ENCODE data around the gene RER1. TPM values are rescaled to one million over a fixed set of nuclear protein-coding genes. Genes with fewer than 3 reads are reported as not detected.

The RER1 gene
- total RNA-seq, 1 experiment from 2014 or later, result 79.8 TPM

- POLR2A ChIA-PET, result no interaction called here
These were observed 16.8 kb downstream of the RER1 start for GRCh38 chr1:2408456-2408855.

More at GRCh38 chr1:2408456-2408855, 16.8 kb downstream of the RER1 start:
- no peak for ATAC-seq
- CTCF ChIA-PET, result no interaction called here
- TF ChIP-seq ESRRA (CRISPR knock-in tag; IDR thresholded peaks at IDR 0.05; ENCODE audit: borderline replicate concordance), result no peak
- no peak for TF ChIP-seq NFATC4 (CRISPR knock-in tag; IDR thresholded peaks at IDR 0.05)
- TF ChIP-seq SOX15 (CRISPR knock-in tag; IDR thresholded peaks at IDR 0.05), result no peak
- TF ChIP-seq HMGA2 (CRISPR knock-in tag; IDR thresholded peaks at IDR 0.05), result no peak
- no peak for TF ChIP-seq ZBTB21 (CRISPR knock-in tag; IDR thresholded peaks at IDR 0.05; ENCODE audit: borderline replicate concordance)
- TF ChIP-seq, protein P1, sequence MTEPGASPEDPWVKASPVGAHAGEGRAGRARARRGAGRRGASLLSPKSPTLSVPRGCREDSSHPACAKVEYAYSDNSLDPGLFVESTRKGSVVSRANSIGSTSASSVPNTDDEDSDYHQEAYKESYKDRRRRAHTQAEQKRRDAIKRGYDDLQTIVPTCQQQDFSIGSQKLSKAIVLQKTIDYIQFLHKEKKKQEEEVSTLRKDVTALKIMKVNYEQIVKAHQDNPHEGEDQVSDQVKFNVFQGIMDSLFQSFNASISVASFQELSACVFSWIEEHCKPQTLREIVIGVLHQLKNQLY (CRISPR knock-in tag; IDR thresholded peaks at IDR 0.05), result no peak
- no peak for TF ChIP-seq ZNF396 (CRISPR knock-in tag; IDR thresholded peaks at IDR 0.05; ENCODE audit: borderline replicate concordance)
- no peak for TF ChIP-seq ZNF532 (CRISPR knock-in tag; IDR thresholded peaks at IDR 0.05; ENCODE audit: borderline replicate concordance)
- no peak for TF ChIP-seq JAZF1 (CRISPR knock-in tag; IDR thresholded peaks at IDR 0.05)
- TF ChIP-seq ZNF281 (CRISPR knock-in tag; IDR thresholded peaks at IDR 0.05), result no peak
- no peak for TF ChIP-seq CBFB (CRISPR knock-in tag; IDR thresholded peaks at IDR 0.05; ENCODE audit: low read depth)
- no peak for TF ChIP-seq IRF2 (CRISPR knock-in tag; IDR thresholded peaks at IDR 0.05; ENCODE audit: borderline replicate concordance, low read depth)
- TF ChIP-seq, protein P2, sequence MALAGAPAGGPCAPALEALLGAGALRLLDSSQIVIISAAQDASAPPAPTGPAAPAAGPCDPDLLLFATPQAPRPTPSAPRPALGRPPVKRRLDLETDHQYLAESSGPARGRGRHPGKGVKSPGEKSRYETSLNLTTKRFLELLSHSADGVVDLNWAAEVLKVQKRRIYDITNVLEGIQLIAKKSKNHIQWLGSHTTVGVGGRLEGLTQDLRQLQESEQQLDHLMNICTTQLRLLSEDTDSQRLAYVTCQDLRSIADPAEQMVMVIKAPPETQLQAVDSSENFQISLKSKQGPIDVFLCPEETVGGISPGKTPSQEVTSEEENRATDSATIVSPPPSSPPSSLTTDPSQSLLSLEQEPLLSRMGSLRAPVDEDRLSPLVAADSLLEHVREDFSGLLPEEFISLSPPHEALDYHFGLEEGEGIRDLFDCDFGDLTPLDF (CRISPR knock-in tag; IDR thresholded peaks at IDR 0.05), result no peak
- no peak for TF ChIP-seq EMX1 (CRISPR knock-in tag; IDR thresholded peaks at IDR 0.05)
- no peak for TF ChIP-seq RELA (CRISPR knock-in tag; IDR thresholded peaks at IDR 0.05; ENCODE audit: borderline replicate concordance)
- Mint-ChIP-seq H3K27me3 (ENCODE audit: low read depth) (no peaks in the 10 kb centered on the region), H3K4me1 (no peaks in the 10 kb centered on the region), H3K4me3 (no peak overlapping the region), H3K36me3 (peaks cover 18% of the 10 kb centered on the region; the same call in 1 of the 2 replicates), H3K9me3 (no peaks in the 10 kb centered on the region), H3K27ac (no peak overlapping the region)
- DNase-seq (ENCODE audit: low spot score), result no peak

All from WTC11 (cell line).